Adrenal gland (tissue), 12 donors: ENCODE measurements around the gene ST8SIA1. TPM values are rescaled to one million over a fixed set of nuclear protein-coding genes. Genes with fewer than 3 reads are reported as not detected.
A peak's percentile ranks its signal among the peaks of the same experiment; 100 is the strongest.

Source experiments
- DNase-seq, 7 donors: peaks; one replicate each; pipeline ENCODE4 v3.0.0-alpha.2; 2019 to 2020
- H3K27ac ChIP-seq, 5 donors: fragments of 200-600 bp; sonication (generic) in 4 of 5; 1 replicate in 3 of 5; 2 replicates in 2 of 5; pipeline versions ENCODE4 v1.5.1 to v1.8.0; 2016 to 2020; ENCODE audit warnings: mild to moderate bottlenecking in 1 of 5
- H3K27me3 ChIP-seq: fragments of 200-600 bp; 2 replicates; pipeline ENCODE4 v1.8.0; 2021
- H3K36me3 ChIP-seq, 2 donors: fragments of 200-600 bp; replicated peaks in 1 of 2; 1 replicate in 1 of 2; 2 replicates in 1 of 2; pipeline versions ENCODE4 v1.5.1 to v1.8.0; 2018 to 2022
- H3K4me1 ChIP-seq, 2 donors: fragments of 200-600 bp; replicated peaks in 1 of 2; 1 replicate in 1 of 2; 2 replicates in 1 of 2; pipeline versions ENCODE4 v1.5.1 to v1.8.0; 2018 to 2021
- H3K4me3 ChIP-seq, 4 donors: fragments of 200-600 bp; sonication (generic) in 3 of 4; one replicate each; pipeline ENCODE4 v1.5.1; 2016 to 2018
- H3K9me3 ChIP-seq, 3 donors: fragments of 200-600 bp; sonication (generic) in 1 of 3; replicated peaks in 1 of 3; 1 replicate in 2 of 3; 2 replicates in 1 of 3; pipeline versions ENCODE4 v1.5.1 to v1.8.0; 2016 to 2021
- POLR2A ChIP-seq, 2 donors: fragments of 450-650 bp; IDR thresholded peaks; one replicate each; pipeline ENCODE4 v1.6.1; 2017; ENCODE audit warnings: antibody characterized with exemption in 2 of 2, mild to moderate bottlenecking in 2 of 2, moderate library complexity in 1 of 2
- WGBS, 4 donors: extraction: QIAGEN DNeasy Blood & Tissue Kit in 2 of 4; methylation state at CpG; one replicate each; pipeline versions ENCODE4 v1.1.5 to v1.1.7; 2013 to 2017; 5-methylcytosine and 5-hydroxymethylcytosine counted together
- intact Hi-C, 2 donors: fragments of 100-400 bp; cut with DNase I; formaldehyde crosslinking; loops; one replicate each; pipeline versions ENCODE4 v1.14.1 to v1.15.0; 2022 to 2023
- polyA plus RNA-seq, 3 donors: library from polyadenylated mRNA; stranded (reverse); fragments of 200-250 nt in 2 of 3; fragments of 350-450 nt in 1 of 3; fragmentation: Illumina TruSeq in 1 of 3; extraction: RNeasy Lipid Tissue Mini Kit (QIAGEN cat#74804) in 1 of 3; gene quantifications; one replicate each; pipeline ENCODE4 v1.2.3, GENCODE V29; 2013 to 2014
- total RNA-seq, 9 donors: library from RNA; depleted of rRNA in 4 of 9; stranded (reverse); fragments of >200 nt in 4 of 9; fragments of 120-200 nt in 1 of 9; fragmentation: NEBNext Ultra II Directional in 1 of 9; extraction: Animal tissue kit (Norgen Biotek cat#: 25700) in 1 of 9; gene quantifications; one replicate each; pipeline versions ENCODE4 v1.1.0 to v1.2.4, GENCODE V29; 2013 to 2023
- TF ChIP-seq, protein P1 (sequence below), 6 experiments: fragments of 450-650 bp in 4 of 6; fragments of 200-600 bp in 2 of 6; sonication (generic) in 1 of 6; IDR thresholded peaks; 1 replicate in 5 of 6; 2 replicates in 1 of 6; pipeline versions ENCODE4 v1.5.1 to v1.8.0; 2016 to 2021; ENCODE audit warnings: antibody characterized with exemption in 6 of 6, mild to moderate bottlenecking in 2 of 6, moderate library complexity in 1 of 6
- donor health status: healthy with polysubstance abuse.
- donor health status: Bipolar disorder and iron deficiency.
- donor health status: DM: yes; HTN: yes; CAD: no.
- donor health status: DM: no; HTN: no; CAD: no.
- donor health status: DM: no; HTN: no; CAD: no.
- donor health status: DM: yes; HTN: yes; CAD: no.

The ST8SIA1 gene
- total and polyA plus RNA-seq, 12 donors = 3.1 to 37.8 (median 11.8) TPM

DNA sequence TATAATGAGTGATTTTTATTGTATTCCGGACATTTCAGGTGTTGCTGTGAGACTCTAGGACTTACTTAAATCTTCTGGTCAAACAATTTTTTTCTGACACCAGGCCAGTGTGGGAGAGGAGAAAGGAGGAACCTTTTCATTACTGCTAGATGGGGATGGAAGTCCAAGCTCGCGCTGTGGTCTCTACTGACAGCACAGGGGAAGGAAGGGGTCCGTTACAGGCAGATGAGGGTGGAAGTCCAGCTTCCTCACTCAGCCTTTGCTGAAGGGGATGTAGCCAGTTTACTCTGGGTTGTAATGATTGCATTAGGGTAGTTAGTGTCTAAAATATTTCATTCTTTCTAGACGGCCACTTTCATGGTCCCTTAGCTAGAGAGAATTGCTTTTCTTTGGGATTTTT, 26.3 kb upstream of the ST8SIA1 start:
- DNase-seq = peak in 1 of 7 donors; percentile 4
- WGBS, 4 donors = 41 to 73% (median 61%) methylated on average over 5 of the region's 5 CpGs
- Histone ChIP-seq H3K36me3 (no peaks in the 10 kb centered on the region), H3K9me3 (peaks cover 0 to 3% (median 0%) of the 10 kb centered on the region in 3 donors), H3K4me1 (no peaks in the 10 kb centered on the region), H3K4me3 (no peak overlapping the region), H3K27ac (no peak overlapping the region), H3K27me3 (no peaks in the 10 kb centered on the region)
- TF ChIP-seq POLR2A (IDR thresholded peaks at IDR 0.05) = no peak
- TF ChIP-seq, protein P1, sequence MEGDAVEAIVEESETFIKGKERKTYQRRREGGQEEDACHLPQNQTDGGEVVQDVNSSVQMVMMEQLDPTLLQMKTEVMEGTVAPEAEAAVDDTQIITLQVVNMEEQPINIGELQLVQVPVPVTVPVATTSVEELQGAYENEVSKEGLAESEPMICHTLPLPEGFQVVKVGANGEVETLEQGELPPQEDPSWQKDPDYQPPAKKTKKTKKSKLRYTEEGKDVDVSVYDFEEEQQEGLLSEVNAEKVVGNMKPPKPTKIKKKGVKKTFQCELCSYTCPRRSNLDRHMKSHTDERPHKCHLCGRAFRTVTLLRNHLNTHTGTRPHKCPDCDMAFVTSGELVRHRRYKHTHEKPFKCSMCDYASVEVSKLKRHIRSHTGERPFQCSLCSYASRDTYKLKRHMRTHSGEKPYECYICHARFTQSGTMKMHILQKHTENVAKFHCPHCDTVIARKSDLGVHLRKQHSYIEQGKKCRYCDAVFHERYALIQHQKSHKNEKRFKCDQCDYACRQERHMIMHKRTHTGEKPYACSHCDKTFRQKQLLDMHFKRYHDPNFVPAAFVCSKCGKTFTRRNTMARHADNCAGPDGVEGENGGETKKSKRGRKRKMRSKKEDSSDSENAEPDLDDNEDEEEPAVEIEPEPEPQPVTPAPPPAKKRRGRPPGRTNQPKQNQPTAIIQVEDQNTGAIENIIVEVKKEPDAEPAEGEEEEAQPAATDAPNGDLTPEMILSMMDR (IDR thresholded peaks at IDR 0.05) = no peak
- intact Hi-C loops = no loop called here

DNA sequence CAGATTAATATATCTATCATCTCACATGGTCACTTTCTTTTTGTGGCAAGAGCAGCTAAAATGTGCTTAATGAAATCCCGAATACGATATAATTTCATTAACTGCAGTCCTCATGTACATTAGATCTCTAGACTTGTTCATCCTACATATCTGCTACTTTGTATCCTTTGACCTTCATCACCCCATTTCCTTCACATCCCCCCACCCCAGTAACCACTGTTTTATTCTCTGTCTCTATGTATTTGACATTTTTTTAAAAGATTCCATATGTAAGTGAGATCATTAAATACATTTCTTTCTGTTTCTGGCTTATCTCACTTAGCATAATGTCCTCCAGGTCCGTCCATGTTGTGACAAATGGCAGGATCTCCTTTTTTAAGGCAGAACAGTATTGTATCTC, 23.0 kb upstream of the ST8SIA1 start:
- intact Hi-C loops = no loop called here
- peaks cover 0 to 3% (median 0%) of the 10 kb centered on the region in 3 donors for H3K9me3 ChIP-seq
- no peaks in the 10 kb centered on the region for H3K36me3 ChIP-seq
- H3K4me1 ChIP-seq = no peaks in the 10 kb centered on the region
- no peak overlapping the region for H3K4me3 ChIP-seq
- no peak for TF ChIP-seq POLR2A (IDR thresholded peaks at IDR 0.05)
- TF ChIP-seq, protein P1 (IDR thresholded peaks at IDR 0.05) = no peak
- H3K27ac ChIP-seq = no peak overlapping the region
- DNase-seq = no peak
- 87 to 93% (median 90%) methylated on average over 3 of the region's 3 CpGs for WGBS, 4 donors
- H3K27me3 ChIP-seq = no peaks in the 10 kb centered on the region

DNA sequence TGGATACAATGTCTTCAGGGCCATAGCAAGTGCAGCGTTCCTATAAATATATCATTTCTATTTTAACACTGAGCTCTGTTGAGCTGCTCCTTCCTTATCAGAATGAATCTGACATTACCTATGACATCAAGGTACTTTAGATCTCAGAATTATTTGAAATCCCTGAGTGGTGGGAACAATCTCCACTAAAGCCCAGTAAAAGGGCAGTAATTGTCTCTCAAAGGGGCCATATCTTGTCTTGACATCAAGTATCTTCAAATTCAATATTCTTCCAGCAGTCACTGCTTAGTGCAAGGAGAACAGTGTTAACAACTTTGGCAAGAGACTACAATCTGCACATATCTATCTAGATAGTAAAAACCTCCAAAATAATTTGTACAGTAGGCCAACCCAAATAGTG, 21.7 kb upstream of the ST8SIA1 start:
- no peak overlapping the region for H3K27ac ChIP-seq
- H3K9me3 ChIP-seq = peaks cover 0 to 3% (median 0%) of the 10 kb centered on the region in 3 donors
- TF ChIP-seq, protein P1 (IDR thresholded peaks at IDR 0.05) = no peak
- TF ChIP-seq POLR2A (IDR thresholded peaks at IDR 0.05) = no peak
- no peak overlapping the region for H3K4me3 ChIP-seq
- H3K27me3 ChIP-seq = no peaks in the 10 kb centered on the region
- no peaks in the 10 kb centered on the region for H3K4me1 ChIP-seq
- no peaks in the 10 kb centered on the region for H3K36me3 ChIP-seq
- 71 to 88% (median 78%) methylated on average over 1 of the region's 1 CpG for WGBS, 4 donors
- no peak for DNase-seq
- intact Hi-C loops = no loop called here

DNA sequence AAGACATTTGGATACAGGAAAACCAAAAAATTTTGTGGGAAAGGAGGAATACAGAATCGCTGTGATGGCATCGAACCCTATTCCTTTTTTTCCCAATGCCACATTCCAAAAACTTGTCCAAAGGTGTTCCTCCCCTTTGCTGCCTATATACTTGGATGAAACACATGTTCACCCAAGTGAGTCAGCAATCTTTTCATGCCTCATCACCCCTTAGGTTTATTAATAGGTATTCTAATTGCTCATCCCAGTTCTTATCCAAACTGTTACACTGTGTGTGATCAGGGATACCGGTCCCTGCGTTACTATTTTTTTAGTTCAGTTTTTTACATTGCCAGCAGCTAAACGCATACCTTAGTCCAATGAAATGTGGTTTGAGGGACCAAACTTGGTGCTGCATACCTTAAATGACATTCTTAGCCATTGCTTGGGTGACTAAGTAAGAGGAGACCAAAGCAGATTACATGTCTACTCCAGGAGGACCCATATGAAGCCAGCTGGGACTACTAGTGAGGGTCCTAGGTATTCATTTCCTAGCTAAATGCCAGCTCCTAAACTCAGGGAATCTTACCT, 20.6 kb upstream of the ST8SIA1 start:
- intact Hi-C loops = no loop called here
- Histone ChIP-seq H3K4me1 (no peaks in the 10 kb centered on the region), H3K36me3 (no peaks in the 10 kb centered on the region), H3K27me3 (no peaks in the 10 kb centered on the region), H3K27ac (no peak overlapping the region), H3K9me3 (peaks cover 0 to 3% (median 0%) of the 10 kb centered on the region in 3 donors), H3K4me3 (no peak overlapping the region)
- no peak for DNase-seq
- WGBS, 4 donors = 85 to 93% (median 91%) methylated on average over 5 of the region's 5 CpGs
- no peak for TF ChIP-seq POLR2A (IDR thresholded peaks at IDR 0.05)
- TF ChIP-seq, protein P1 (IDR thresholded peaks at IDR 0.05) = no peak
